ENCODE measurements around the gene YOD1.

Gene YOD1

GRCh38 chr1:207004931-207005830 is 45.8 kb downstream of the YOD1 start:
- peak; percentile 82 for DNase-seq

GRCh38 chr1:207003210-207003609 is 47.8 kb downstream of the YOD1 start:
- no peak for DNase-seq

GRCh38 chr1:207002724-207003146 is 48.3 kb downstream of the YOD1 start:
- DNase-seq: no peak

GRCh38 chr1:207001492-207002245 is 49.3 kb downstream of the YOD1 start:
- no peak for DNase-seq

- no peak for DNase-seq
Observed at GRCh38 chr1:207000651-207001291, 50.2 kb downstream of the YOD1 start.

- DNase-seq: no peak
Observed at GRCh38 chr1:206998816-206999215, 52.2 kb downstream of the YOD1 start.

All from hematopoietic multipotent progenitor cell treated with erythropoietin and hydrocortisone succinate and interleukin-3 and kit ligand, for 6 days (in vitro differentiated cells).